Endothelial cell of umbilical vein (primary cell): ENCODE data around the gene SLC23A2. TPM values are rescaled to one million over a fixed set of nuclear protein-coding genes. Genes with fewer than 3 reads are reported as not detected.
"Not testable (repeated sequence)": the region's sequence is repeated elsewhere in the genome, so short reads cannot be mapped to it uniquely, and the experiment has no call there.

Source experiments
- BruUV-seq: library from RNA; stranded (reverse); fragments of 400-500 nt; replicated peaks from 2 replicates; lab custom pipeline; 2021; lab: Mats Ljungman, UMichigan
- CTCF ChIA-PET: fragments of 300-600, 350-600 bp; sonication (Branson Sonifier 250); formaldehyde crosslinking; loops from one replicate; lab custom pipeline; 2021; ENCODE audit warnings: antibody characterized with exemption, inconsistent platforms; lab: Charles Lee
- POLR2A ChIA-PET: fragments of 300-600, 350-600 bp; sonication (Branson Sonifier 250); formaldehyde crosslinking; loops from one replicate; lab custom pipeline; 2021; ENCODE audit warnings: antibody characterized with exemption, inconsistent platforms; lab: Charles Lee
- DNase-seq: peaks from one replicate; pipeline ENCODE4 v3.0.0-alpha.2; 2011; ENCODE audit warnings: low read depth, low spot score
- FAIRE-seq: peaks from 2 replicates; lab custom pipeline; 2011; peaks lifted over from hg19 to GRCh38; lab: Jason Lieb, UNC
- H2AFZ ChIP-seq: 2 replicates; pipeline ENCODE4 v1.6.0; 2012; ENCODE audit warnings: low read depth, low read length, control low read depth, inconsistent platforms
- H3K27ac ChIP-seq: 2 replicates; pipeline ENCODE4 v1.5.1; 2011; ENCODE audit warnings: low read depth, mild to moderate bottlenecking, control low read depth, low read length, moderate library complexity; ENCODE audit not compliant: insufficient read depth
- H3K27me3 ChIP-seq, 2 experiments: 2 replicates each; pipeline versions ENCODE4 v1.6.0 to v1.6.1; 2011; ENCODE audit warnings: low read length in 2 of 2, mixed read lengths in 1 of 2; ENCODE audit not compliant: control insufficient read depth in 2 of 2, insufficient read depth in 2 of 2
- H3K36me3 ChIP-seq, 2 experiments: 2 replicates in 1 of 2; 3 replicates in 1 of 2; pipeline ENCODE4 v1.5.1; 2011; ENCODE audit warnings: low read length in 2 of 2, mild to moderate bottlenecking in 1 of 2, moderate library complexity in 1 of 2; ENCODE audit not compliant: control insufficient read depth in 2 of 2, insufficient read depth in 2 of 2; ENCODE audit errors: extremely low read depth in 1 of 2
- H3K4me1 ChIP-seq: 3 replicates; pipeline ENCODE4 v1.5.1; 2011; ENCODE audit warnings: mild to moderate bottlenecking, low read length; ENCODE audit not compliant: control insufficient read depth, insufficient read depth; ENCODE audit errors: extremely low read depth
- H3K4me2 ChIP-seq: 2 replicates; pipeline ENCODE4 v1.6.1; 2011; ENCODE audit warnings: low read length, control low read depth, mixed read lengths; ENCODE audit not compliant: insufficient read depth
- H3K4me3 ChIP-seq, 3 experiments: fragments of 200-600 bp in 1 of 3; sonication (generic), shearing (Covaris generic) in 1 of 3; replicated peaks in 1 of 3; 2 replicates each; pipeline ENCODE4 v1.5.1; 2011 to 2016; ENCODE audit warnings: control low read depth in 3 of 3, low read length in 3 of 3, mild to moderate bottlenecking in 2 of 3, inconsistent platforms in 1 of 3, low read depth in 1 of 3, moderate library complexity in 1 of 3; ENCODE audit not compliant: insufficient read depth in 1 of 3
- H3K79me2 ChIP-seq: 2 replicates; pipeline ENCODE4 v1.6.0; 2012; ENCODE audit warnings: low read length, inconsistent platforms; ENCODE audit not compliant: control insufficient read depth, insufficient read depth
- H3K9ac ChIP-seq: replicated peaks from 2 replicates; pipeline ENCODE3; 2011; ENCODE audit warnings: low read length, control low read depth; ENCODE audit not compliant: insufficient read depth; ENCODE audit errors: extremely low read depth
- H3K9me1 ChIP-seq: replicated peaks from 3 replicates; pipeline ENCODE4 v1.6.0; 2011; ENCODE audit warnings: mild to moderate bottlenecking, low read length; ENCODE audit not compliant: control insufficient read depth, insufficient read depth; ENCODE audit errors: extremely low read depth
- H3K9me3 ChIP-seq: replicated peaks from 2 replicates; pipeline ENCODE4 v1.5.1; 2012; ENCODE audit warnings: low read length, inconsistent platforms; ENCODE audit not compliant: control insufficient read depth, insufficient read depth
- H4K20me1 ChIP-seq: replicated peaks from 2 replicates; pipeline ENCODE3; 2011; ENCODE audit warnings: mild to moderate bottlenecking, low read length; ENCODE audit not compliant: control insufficient read depth, insufficient read depth; ENCODE audit errors: extremely low read depth
- EZH2 ChIP-seq: IDR thresholded peaks from 2 replicates; pipeline ENCODE4 v1.6.1; 2012; ENCODE audit warnings: borderline replicate concordance, low read depth, mild to moderate bottlenecking, moderate library complexity, low read length, inconsistent platforms; ENCODE audit not compliant: severe bottlenecking
- FOS ChIP-seq: IDR thresholded peaks from 2 replicates; pipeline ENCODE4 v1.6.1; 2011; ENCODE audit warnings: mild to moderate bottlenecking, low read length, moderate library complexity, borderline replicate concordance; ENCODE audit not compliant: insufficient read depth
- GATA2 ChIP-seq: IDR thresholded peaks from 2 replicates; pipeline ENCODE4 v1.7.0; 2011; ENCODE audit warnings: low read depth, mild to moderate bottlenecking, moderate library complexity, mixed read lengths, low read length; ENCODE audit not compliant: insufficient read length, insufficient read depth
- JUN ChIP-seq: IDR thresholded peaks from 2 replicates; pipeline ENCODE4 v1.6.1; 2011; ENCODE audit warnings: borderline replicate concordance, low read depth; ENCODE audit not compliant: insufficient read length, insufficient read depth
- MAX ChIP-seq: IDR thresholded peaks from 2 replicates; pipeline ENCODE4 v1.6.1; 2011; ENCODE audit not compliant: insufficient read depth, insufficient read length
- MYC ChIP-seq: IDR thresholded peaks from one replicate; pipeline ENCODE4 v1.6.1; 2011; ENCODE audit warnings: mild to moderate bottlenecking, low read depth, low read length
- POLR2A ChIP-seq: IDR thresholded peaks from 2 replicates; pipeline ENCODE4 v1.6.1; 2012; ENCODE audit warnings: low read depth, mild to moderate bottlenecking, control low read depth, low read length
- POLR2AphosphoS5 ChIP-seq: IDR thresholded peaks from 2 replicates; pipeline ENCODE4 v1.6.1; 2012; ENCODE audit warnings: low read depth, mild to moderate bottlenecking, control low read depth, low read length, moderate library complexity; ENCODE audit not compliant: insufficient read depth
- dilution Hi-C: fragments of 300-500 bp; cut with MboI; formaldehyde crosslinking; loops from one replicate; pipeline ENCODE4 v1.15.0; 2019; ENCODE audit warnings: low sequenced_read_pairs; ENCODE audit not compliant: extremely low pct_ligation_motif_present
- intact Hi-C: fragments of 100-400 bp; cut with micrococcal nuclease; formaldehyde crosslinking; loops from one replicate; pipeline ENCODE4 v1.10.0; 2022
- polyA plus RNA-seq, 4 experiments: library from polyadenylated mRNA; depleted of rRNA in 3 of 4; stranded (reverse) in 3 of 4; unstranded in 1 of 4; fragments of >200 nt; gene quantifications; 2 replicates each; pipeline versions ENCODE4 v1.2.1 to v1.2.3, GENCODE V29; 2011 to 2012; ENCODE audit warnings: missing spikeins in 1 of 4
- total RNA-seq: library from RNA; stranded (reverse); gene quantifications from 2 replicates; pipeline ENCODE4 v1.2.3, GENCODE V29; 2021
- TF ChIP-seq, protein P1 (sequence below), 2 donors: IDR thresholded peaks; 1 replicate in 1 of 2; 2 replicates in 1 of 2; pipeline ENCODE4 v1.5.1; 2011; ENCODE audit warnings: low read length in 2 of 2, mild to moderate bottlenecking in 2 of 2, moderate library complexity in 2 of 2, control low read depth in 1 of 2, inconsistent platforms in 1 of 2, low read depth in 1 of 2; ENCODE audit not compliant: insufficient read depth in 1 of 2; ENCODE audit errors: extremely low read depth in 1 of 2

Gene SLC23A2
- total and polyA plus RNA-seq, 2 donors (not counting 3 experiments of a cell fraction or from before 2014, with no cell fraction given) = 24.4 to 24.5 TPM

DNA sequence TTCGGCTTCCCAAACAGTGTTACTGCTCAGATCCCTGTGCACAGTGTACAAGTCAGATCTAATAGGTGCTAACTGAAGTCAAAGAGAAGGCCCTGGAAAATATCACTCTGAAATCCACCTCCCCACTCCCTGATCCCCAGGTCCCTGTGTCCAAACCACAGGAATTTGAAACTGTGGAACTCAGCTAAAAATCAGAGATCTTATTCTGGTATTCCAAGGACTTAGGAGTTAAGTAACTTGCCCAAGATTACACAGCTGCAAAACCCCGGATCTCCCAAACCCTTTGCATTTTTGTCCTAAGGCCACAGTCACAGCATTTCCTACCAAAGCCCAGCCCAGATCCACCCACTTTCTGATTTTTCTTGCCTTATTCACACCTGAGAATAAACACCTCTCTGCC lies 32.3 kb upstream of the SLC23A2 start:
- FAIRE-seq (no peak), DNase-seq (no peak)
- Histone ChIP-seq H3K4me3 (no peak overlapping the region), H3K4me1 (no peaks in the 10 kb centered on the region), H3K36me3 (no peaks in the 10 kb centered on the region), H3K27ac (no peak overlapping the region), H3K4me2 (no peak overlapping the region), H2AFZ (no peak overlapping the region), H4K20me1 (no peaks in the 10 kb centered on the region), H3K27me3 (peaks cover 0 to 1% of the 10 kb centered on the region in 2 experiments), H3K9me1 (no peaks in the 10 kb centered on the region), H3K79me2 (no peaks in the 10 kb centered on the region), H3K9me3 (no peaks in the 10 kb centered on the region), H3K9ac (no peak overlapping the region)
- ChIA-PET CTCF (no interaction called here), POLR2A (no interaction called here)
- dilution Hi-C loops = no loop called here
- TF ChIP-seq POLR2AphosphoS5 = no peak
- no peak for TF ChIP-seq JUN
- TF ChIP-seq POLR2A = no peak
- no peak for TF ChIP-seq MYC
- no peak for TF ChIP-seq MAX
- no peak for TF ChIP-seq EZH2
- no peak for TF ChIP-seq FOS
- TF ChIP-seq, protein P1, sequence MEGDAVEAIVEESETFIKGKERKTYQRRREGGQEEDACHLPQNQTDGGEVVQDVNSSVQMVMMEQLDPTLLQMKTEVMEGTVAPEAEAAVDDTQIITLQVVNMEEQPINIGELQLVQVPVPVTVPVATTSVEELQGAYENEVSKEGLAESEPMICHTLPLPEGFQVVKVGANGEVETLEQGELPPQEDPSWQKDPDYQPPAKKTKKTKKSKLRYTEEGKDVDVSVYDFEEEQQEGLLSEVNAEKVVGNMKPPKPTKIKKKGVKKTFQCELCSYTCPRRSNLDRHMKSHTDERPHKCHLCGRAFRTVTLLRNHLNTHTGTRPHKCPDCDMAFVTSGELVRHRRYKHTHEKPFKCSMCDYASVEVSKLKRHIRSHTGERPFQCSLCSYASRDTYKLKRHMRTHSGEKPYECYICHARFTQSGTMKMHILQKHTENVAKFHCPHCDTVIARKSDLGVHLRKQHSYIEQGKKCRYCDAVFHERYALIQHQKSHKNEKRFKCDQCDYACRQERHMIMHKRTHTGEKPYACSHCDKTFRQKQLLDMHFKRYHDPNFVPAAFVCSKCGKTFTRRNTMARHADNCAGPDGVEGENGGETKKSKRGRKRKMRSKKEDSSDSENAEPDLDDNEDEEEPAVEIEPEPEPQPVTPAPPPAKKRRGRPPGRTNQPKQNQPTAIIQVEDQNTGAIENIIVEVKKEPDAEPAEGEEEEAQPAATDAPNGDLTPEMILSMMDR (IDR thresholded peaks at IDR 0.05; ENCODE audit: extremely low read depth in 1 of 2, insufficient read depth in 1 of 2, low read depth in 1 of 2, low read length in 2 of 2) = no peak
- no peak for TF ChIP-seq GATA2
- intact Hi-C loops = no loop called here
- BruUV-seq = no TSS peak

- not testable (repeated sequence) for BruUV-seq, FAIRE-seq
- CTCF ChIA-PET = interaction anchor here (1.3 kb wide), 1 partner anchor 69 kb away, joined by 3 read pairs; no protein-coding TSS in a partner anchor
Observed at GRCh38 chr20:5031701-5032100, 30.4 kb upstream of the SLC23A2 start.

More at GRCh38 chr20:5031701-5032100, 30.4 kb upstream of the SLC23A2 start:
- H3K4me3 ChIP-seq, H3K4me2 ChIP-seq, H3K27ac ChIP-seq, intact Hi-C loops, dilution Hi-C loops, H4K20me1 ChIP-seq, POLR2A ChIA-PET, H3K4me1 ChIP-seq, H3K9ac ChIP-seq, H2AFZ ChIP-seq, H3K79me2 ChIP-seq, H3K9me3 ChIP-seq, H3K9me1 ChIP-seq, H3K36me3 ChIP-seq, DNase-seq, H3K27me3 ChIP-seq: not testable (repeated sequence)
